Vagina (tissue), 2 donors: ENCODE results near the gene INKA2.

Experiments
- CTCF ChIP-seq, 3 experiments: fragments of 450-650 bp in 2 of 3; fragments of 200-600 bp in 1 of 3; sonication (generic) in 1 of 3; IDR thresholded peaks; one replicate each; pipeline ENCODE4 v1.5.1; 2017 to 2019; ENCODE audit warnings: antibody characterized with exemption in 3 of 3, mild to moderate bottlenecking in 2 of 3, moderate library complexity in 2 of 3
- POLR2A ChIP-seq, 2 donors: fragments of 450-650 bp; IDR thresholded peaks; one replicate each; pipeline ENCODE4 v1.6.1; 2017; ENCODE audit warnings: antibody characterized with exemption in 2 of 2, mild to moderate bottlenecking in 2 of 2, moderate library complexity in 2 of 2

- TF ChIP-seq CTCF (IDR thresholded peaks at IDR 0.05) = peak; percentile 41 to 58 (median 46)
- no peak for TF ChIP-seq POLR2A (IDR thresholded peaks at IDR 0.05)
Observed at GRCh38 chr1:111747282-111747734, 8.1 kb upstream of the INKA2 start.
